Prostate gland (tissue), 2 donors: ENCODE measurements around the gene RAB8B. TPM values are rescaled to one million over a fixed set of nuclear protein-coding genes. Genes with fewer than 3 reads are reported as not detected.

Experiments
- DNase-seq: peaks from one replicate; pipeline ENCODE4 v3.0.0-alpha.2; 2019; ENCODE audit warnings: low spot score
- H3K27ac ChIP-seq, 2 donors: fragments of 200-600 bp; sonication (generic); 2 replicates each; pipeline ENCODE4 v1.5.1; 2017 to 2019
- H3K27me3 ChIP-seq: fragments of 200-600 bp; sonication (generic); replicated peaks from 2 replicates; pipeline ENCODE4 v1.5.1; 2019; ENCODE audit not compliant: insufficient read depth
- H3K36me3 ChIP-seq, 2 donors: fragments of 200-600 bp; sonication (generic); 1 replicate in 1 of 2; 2 replicates in 1 of 2; pipeline versions ENCODE4 v1.5.1 to v1.8.1; 2017 to 2019
- H3K4me1 ChIP-seq: fragments of 200-600 bp; sonication (generic); replicated peaks from 2 replicates; pipeline ENCODE4 v1.5.1; 2019
- H3K4me3 ChIP-seq, 2 donors: fragments of 200-600 bp; sonication (generic); 2 replicates each; pipeline ENCODE4 v1.5.1; 2017 to 2019
- H3K9me3 ChIP-seq: fragments of 200-600 bp; sonication (generic); 2 replicates; pipeline ENCODE4 v1.5.1; 2017
- POLR2A ChIP-seq: fragments of 450-650 bp; IDR thresholded peaks from one replicate; pipeline ENCODE4 v1.6.1; 2016; ENCODE audit warnings: antibody characterized with exemption, mild to moderate bottlenecking
- POLR2AphosphoS5 ChIP-seq: sonication (generic); formaldehyde crosslinking; IDR thresholded peaks from one replicate; pipeline ENCODE4 v1.6.1; 2017; ENCODE audit warnings: antibody characterized with exemption
- WGBS: methylation state at CpG from one replicate; pipeline ENCODE4 v1.1.5; 2018; 5-methylcytosine and 5-hydroxymethylcytosine counted together
- intact Hi-C: fragments of 100-400 bp; cut with DNase I; formaldehyde crosslinking; loops from one replicate; pipeline ENCODE4 v1.14.2; 2022
- total RNA-seq, 2 donors: library from RNA; depleted of rRNA; stranded (reverse); fragments of >200 nt; gene quantifications; one replicate each; pipeline ENCODE4 v1.1.0, GENCODE V29; 2016
- TF ChIP-seq, protein P1 (sequence below), 4 experiments: fragments of 200-600 bp in 2 of 4; fragments of 450-650 bp in 2 of 4; sonication (generic) in 2 of 4; IDR thresholded peaks; 1 replicate in 3 of 4; 2 replicates in 1 of 4; pipeline ENCODE4 v1.5.1; 2016 to 2019; ENCODE audit warnings: antibody characterized with exemption in 4 of 4, mild to moderate bottlenecking in 2 of 4, moderate library complexity in 2 of 4

The RAB8B gene
- total RNA-seq, 2 donors from 2014 or later: 18.5 to 29.2 TPM

DNA sequence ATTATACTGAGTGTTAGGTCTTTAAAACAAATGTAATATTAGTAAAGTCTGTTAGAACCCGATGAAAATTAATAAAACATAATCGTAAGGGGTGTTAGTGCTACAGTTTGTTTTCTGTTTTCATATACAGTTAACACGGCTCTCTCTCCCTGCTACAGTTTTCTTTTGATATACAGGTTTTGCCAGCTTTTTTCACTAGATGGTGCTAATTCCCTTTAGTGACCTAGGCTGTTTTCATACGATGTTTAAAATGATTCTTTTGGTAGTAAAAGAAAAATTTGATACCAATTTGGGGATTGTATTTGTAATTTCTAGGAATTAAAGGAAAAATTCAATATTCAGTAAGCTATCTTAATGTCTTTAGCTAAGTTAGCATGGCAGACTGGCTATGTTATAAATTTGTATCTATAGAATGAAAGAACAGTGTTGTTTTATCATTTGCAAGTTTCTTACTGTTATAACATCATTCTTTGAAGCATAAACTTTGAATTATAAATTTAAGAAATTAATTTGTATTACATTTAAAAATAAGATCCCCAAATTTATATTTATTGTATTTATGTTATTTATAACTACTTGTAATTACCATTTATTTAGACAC, 99.5 kb downstream of the RAB8B start:
- intact Hi-C loops: loop anchor here (5.0 kb wide), 1 partner anchor 308 kb away; the partner anchor contains the start of gene FBXL22
- Histone ChIP-seq H3K36me3 (no peaks in the 10 kb centered on the region), H3K27ac (no peak overlapping the region), H3K4me1 (no peaks in the 10 kb centered on the region), H3K27me3 (no peaks in the 10 kb centered on the region), H3K9me3 (no peaks in the 10 kb centered on the region), H3K4me3 (no peak overlapping the region)
- DNase-seq: no peak
- WGBS: under 1% methylated on average over 4 of the region's 4 CpGs
- TF ChIP-seq POLR2A: no peak
- TF ChIP-seq POLR2AphosphoS5: peak; percentile 6
- TF ChIP-seq, protein P1, sequence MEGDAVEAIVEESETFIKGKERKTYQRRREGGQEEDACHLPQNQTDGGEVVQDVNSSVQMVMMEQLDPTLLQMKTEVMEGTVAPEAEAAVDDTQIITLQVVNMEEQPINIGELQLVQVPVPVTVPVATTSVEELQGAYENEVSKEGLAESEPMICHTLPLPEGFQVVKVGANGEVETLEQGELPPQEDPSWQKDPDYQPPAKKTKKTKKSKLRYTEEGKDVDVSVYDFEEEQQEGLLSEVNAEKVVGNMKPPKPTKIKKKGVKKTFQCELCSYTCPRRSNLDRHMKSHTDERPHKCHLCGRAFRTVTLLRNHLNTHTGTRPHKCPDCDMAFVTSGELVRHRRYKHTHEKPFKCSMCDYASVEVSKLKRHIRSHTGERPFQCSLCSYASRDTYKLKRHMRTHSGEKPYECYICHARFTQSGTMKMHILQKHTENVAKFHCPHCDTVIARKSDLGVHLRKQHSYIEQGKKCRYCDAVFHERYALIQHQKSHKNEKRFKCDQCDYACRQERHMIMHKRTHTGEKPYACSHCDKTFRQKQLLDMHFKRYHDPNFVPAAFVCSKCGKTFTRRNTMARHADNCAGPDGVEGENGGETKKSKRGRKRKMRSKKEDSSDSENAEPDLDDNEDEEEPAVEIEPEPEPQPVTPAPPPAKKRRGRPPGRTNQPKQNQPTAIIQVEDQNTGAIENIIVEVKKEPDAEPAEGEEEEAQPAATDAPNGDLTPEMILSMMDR (IDR thresholded peaks at IDR 0.05): peak in 3 of 4 experiments; percentile 53 to 77 (median 76)

DNA sequence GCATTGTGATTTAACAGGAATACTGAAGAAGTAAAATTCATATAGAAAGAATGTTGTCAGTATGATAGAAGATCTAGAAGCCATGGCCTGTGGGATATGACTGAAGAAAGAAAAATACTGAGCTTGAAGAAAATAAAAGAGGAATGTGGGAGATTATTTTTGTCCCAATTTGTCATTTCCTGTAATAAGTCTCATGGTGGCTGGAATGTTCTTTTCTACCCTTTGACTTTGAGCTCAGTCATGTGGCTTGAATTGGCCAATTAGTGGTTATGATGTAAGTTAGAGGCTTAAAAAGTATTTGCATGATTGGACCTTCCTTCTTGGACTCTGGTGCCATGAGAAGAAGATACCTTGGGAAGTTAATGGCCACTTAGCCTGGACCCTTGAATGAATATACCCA, 102.1 kb downstream of the RAB8B start:
- no peak overlapping the region for H3K27ac ChIP-seq

DNA sequence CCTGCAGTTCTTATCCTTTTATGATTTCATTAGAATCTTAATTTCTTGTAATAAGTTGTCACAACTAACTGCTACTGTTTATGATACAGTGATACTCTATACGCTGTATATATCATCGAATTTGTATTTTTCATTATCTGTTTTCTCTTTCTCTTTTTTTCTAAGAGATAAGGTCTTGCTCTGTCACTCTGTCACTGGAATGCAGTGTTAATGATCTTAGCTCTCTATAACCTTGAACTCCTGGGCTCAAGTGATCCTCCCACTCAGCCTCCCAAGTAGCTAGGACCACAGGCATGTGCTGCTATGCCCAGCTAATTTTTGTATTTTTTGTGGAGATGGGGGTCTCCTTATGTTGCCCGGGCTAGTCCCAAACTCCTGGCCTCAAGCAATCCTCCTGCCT, 102.8 kb downstream of the RAB8B start:
- H3K4me1 ChIP-seq: no peaks in the 10 kb centered on the region
- H3K27me3 ChIP-seq: no peaks in the 10 kb centered on the region
- intact Hi-C loops: no loop called here
- H3K36me3 ChIP-seq: no peaks in the 10 kb centered on the region
- H3K27ac ChIP-seq: no peak overlapping the region
- no peaks in the 10 kb centered on the region for H3K9me3 ChIP-seq
- H3K4me3 ChIP-seq: no peak overlapping the region
- 92% methylated on average over 3 of the region's 3 CpGs for WGBS
- no peak for DNase-seq
- TF ChIP-seq, protein P1 (IDR thresholded peaks at IDR 0.05): no peak
- no peak for TF ChIP-seq POLR2AphosphoS5
- no peak for TF ChIP-seq POLR2A

More for the DNA sequence above, 102.1 kb downstream of the RAB8B start:
- no peak for DNase-seq
- H3K4me3 ChIP-seq: no peak overlapping the region
- no peaks in the 10 kb centered on the region for H3K36me3 ChIP-seq
- intact Hi-C loops: loop anchor here (1.0 kb wide), 1 partner anchor 112 kb away; no protein-coding TSS in a partner anchor
- no peaks in the 10 kb centered on the region for H3K9me3 ChIP-seq
- no peak for TF ChIP-seq POLR2AphosphoS5
- no peak for TF ChIP-seq POLR2A
- TF ChIP-seq, protein P1 (IDR thresholded peaks at IDR 0.05): no peak
- H3K27me3 ChIP-seq: no peaks in the 10 kb centered on the region
- no peaks in the 10 kb centered on the region for H3K4me1 ChIP-seq

GRCh38 chr15:63292771-63293170, 103.4 kb downstream of the RAB8B start:
- H3K9me3 ChIP-seq: no peaks in the 10 kb centered on the region
- intact Hi-C loops: no loop called here
- TF ChIP-seq POLR2A (no peak), POLR2AphosphoS5 (no peak)
- TF ChIP-seq, protein P1 (IDR thresholded peaks at IDR 0.05): no peak
- no peak overlapping the region for H3K27ac ChIP-seq
- no peak overlapping the region for H3K4me3 ChIP-seq
- WGBS: 92% methylated on average over 5 of the region's 5 CpGs
- H3K36me3 ChIP-seq: no peaks in the 10 kb centered on the region
- no peak for DNase-seq
- no peaks in the 10 kb centered on the region for H3K27me3 ChIP-seq
- no peaks in the 10 kb centered on the region for H3K4me1 ChIP-seq

GRCh38 chr15:63294359-63294758, 105.0 kb downstream of the RAB8B start:
- TF ChIP-seq, protein P1 (IDR thresholded peaks at IDR 0.05): no peak
- TF ChIP-seq POLR2AphosphoS5 (no peak), POLR2A (no peak)
- H3K36me3 ChIP-seq: no peaks in the 10 kb centered on the region
- H3K27ac ChIP-seq: no peak overlapping the region
- no peaks in the 10 kb centered on the region for H3K4me1 ChIP-seq
- DNase-seq: no peak
- intact Hi-C loops: no loop called here
- no peak overlapping the region for H3K4me3 ChIP-seq
- 86% methylated on average over 3 of the region's 3 CpGs for WGBS
- H3K27me3 ChIP-seq: no peaks in the 10 kb centered on the region
- H3K9me3 ChIP-seq: no peaks in the 10 kb centered on the region
